ENCODE results near the gene AMOTL2.

The AMOTL2 gene

DNA sequence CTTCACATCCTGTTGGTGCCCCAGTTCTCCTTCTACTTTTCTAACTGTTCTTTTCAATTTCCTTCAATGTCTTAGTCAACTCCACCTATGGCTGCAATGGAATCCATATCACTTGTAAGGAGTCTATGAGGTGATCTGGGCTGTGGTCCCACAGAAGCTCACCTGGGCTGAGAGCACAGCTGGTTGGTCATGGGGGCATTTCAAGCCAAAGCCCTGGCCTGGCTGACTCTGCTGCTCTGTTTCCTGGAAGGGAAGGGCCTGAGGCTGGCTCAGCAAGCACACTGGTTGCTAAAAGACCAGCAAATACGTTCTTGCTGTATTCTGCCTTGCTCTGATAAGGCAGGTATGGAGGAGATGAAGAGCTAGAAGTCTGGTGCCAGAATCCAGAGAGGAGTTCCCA lies 29.0 kb downstream of the AMOTL2 start:
- intact Hi-C loops (cut with micrococcal nuclease) = no loop called here
- Mint-ChIP-seq H3K9me3 (peaks cover 8% of the 10 kb centered on the region), H3K27ac (no peak overlapping the region), H3K36me3 (ENCODE audit: low read depth) (no peaks in the 10 kb centered on the region), H3K4me1 (ENCODE audit: low read depth) (no peaks in the 10 kb centered on the region), H3K27me3 (no peaks in the 10 kb centered on the region), H3K4me3 (no peak overlapping the region)

DNA sequence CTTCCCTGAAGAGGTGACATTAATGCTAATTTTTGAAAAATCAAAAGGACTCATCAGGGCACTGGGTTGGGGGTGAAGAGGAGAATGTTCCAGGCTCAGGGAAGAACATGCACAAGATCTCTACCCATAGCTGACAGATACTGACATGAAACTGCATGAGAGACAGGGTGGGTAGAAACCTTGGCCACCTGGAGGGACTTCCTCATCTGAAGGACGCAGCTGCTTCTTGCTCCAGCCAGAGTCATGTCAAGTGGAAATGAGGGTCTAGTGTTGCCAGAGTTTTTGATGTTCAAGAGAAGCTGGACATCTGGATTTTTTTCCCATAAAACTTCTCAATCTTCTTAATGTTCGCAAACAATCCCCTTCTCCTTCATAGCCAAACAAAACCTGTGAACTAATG lies 29.7 kb downstream of the AMOTL2 start:
- Mint-ChIP-seq H3K9me3 (peaks cover 8% of the 10 kb centered on the region), H3K4me3 (no peak overlapping the region), H3K4me1 (ENCODE audit: low read depth) (no peaks in the 10 kb centered on the region), H3K27me3 (no peaks in the 10 kb centered on the region), H3K36me3 (ENCODE audit: low read depth) (no peaks in the 10 kb centered on the region), H3K27ac (no peak overlapping the region)
- intact Hi-C loops (cut with micrococcal nuclease) = no loop called here

GRCh38 chr3:134342259-134342658 lies 32.0 kb downstream of the AMOTL2 start:
- Mint-ChIP-seq H3K4me3 (no peak overlapping the region), H3K4me1 (ENCODE audit: low read depth) (no peaks in the 10 kb centered on the region), H3K9me3 (peaks cover 8% of the 10 kb centered on the region), H3K27ac (no peak overlapping the region), H3K27me3 (no peaks in the 10 kb centered on the region), H3K36me3 (ENCODE audit: low read depth) (no peaks in the 10 kb centered on the region)
- intact Hi-C loops (cut with micrococcal nuclease) = no loop called here

- intact Hi-C loops (cut with micrococcal nuclease) = no loop called here
- Mint-ChIP-seq H3K9me3 (peaks cover 2% of the 10 kb centered on the region), H3K27me3 (no peaks in the 10 kb centered on the region), H3K36me3 (ENCODE audit: low read depth) (no peaks in the 10 kb centered on the region), H3K27ac (no peak overlapping the region), H3K4me1 (ENCODE audit: low read depth) (no peaks in the 10 kb centered on the region), H3K4me3 (no peak overlapping the region)
These were observed 32.9 kb downstream of the AMOTL2 start for GRCh38 chr3:134341389-134341788.

DNA sequence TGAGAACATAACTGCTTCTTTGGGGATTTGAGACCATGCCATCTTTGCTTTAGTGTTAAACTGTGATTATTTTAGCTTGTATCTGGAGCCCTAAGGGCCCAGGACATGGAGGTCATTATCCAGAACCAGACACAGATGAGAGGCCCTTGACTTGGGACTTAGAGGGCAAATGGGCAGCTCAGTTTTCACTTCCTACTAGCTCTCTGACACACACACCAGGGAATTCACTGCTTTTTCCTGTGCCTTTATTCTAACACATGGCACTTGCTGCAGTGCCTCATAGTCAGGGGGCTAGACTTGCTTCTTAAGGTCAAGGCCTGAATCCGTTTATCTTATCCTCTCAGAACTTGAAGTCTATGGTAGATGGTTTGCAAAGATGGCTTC lies 33.3 kb downstream of the AMOTL2 start:
- Mint-ChIP-seq H3K36me3 (ENCODE audit: low read depth) (no peaks in the 10 kb centered on the region), H3K4me1 (ENCODE audit: low read depth) (no peaks in the 10 kb centered on the region), H3K9me3 (no peaks in the 10 kb centered on the region), H3K27me3 (no peaks in the 10 kb centered on the region), H3K27ac (no peak overlapping the region), H3K4me3 (no peak overlapping the region)
- intact Hi-C loops (cut with micrococcal nuclease) = no loop called here

- H3K9me3 Mint-ChIP-seq = no peaks in the 10 kb centered on the region
- intact Hi-C loops (cut with micrococcal nuclease) = no loop called here
These were observed 33.8 kb downstream of the AMOTL2 start for GRCh38 chr3:134340362-134340981.

GRCh38 chr3:134339913-134340312 lies 34.3 kb downstream of the AMOTL2 start:
- H3K27ac Mint-ChIP-seq = no peak overlapping the region
- H3K36me3 Mint-ChIP-seq (ENCODE audit: low read depth) = no peaks in the 10 kb centered on the region
- intact Hi-C loops (cut with micrococcal nuclease) = no loop called here
- H3K4me1 Mint-ChIP-seq (ENCODE audit: low read depth) = no peaks in the 10 kb centered on the region
- H3K9me3 Mint-ChIP-seq = no peaks in the 10 kb centered on the region
- no peak overlapping the region for H3K4me3 Mint-ChIP-seq
- H3K27me3 Mint-ChIP-seq = no peaks in the 10 kb centered on the region

More at GRCh38 chr3:134340362-134340981, 33.8 kb downstream of the AMOTL2 start:
- Mint-ChIP-seq H3K4me3 (no peak overlapping the region), H3K27me3 (no peaks in the 10 kb centered on the region), H3K36me3 (ENCODE audit: low read depth) (no peaks in the 10 kb centered on the region), H3K27ac (no peak overlapping the region), H3K4me1 (ENCODE audit: low read depth) (no peaks in the 10 kb centered on the region)

DNA sequence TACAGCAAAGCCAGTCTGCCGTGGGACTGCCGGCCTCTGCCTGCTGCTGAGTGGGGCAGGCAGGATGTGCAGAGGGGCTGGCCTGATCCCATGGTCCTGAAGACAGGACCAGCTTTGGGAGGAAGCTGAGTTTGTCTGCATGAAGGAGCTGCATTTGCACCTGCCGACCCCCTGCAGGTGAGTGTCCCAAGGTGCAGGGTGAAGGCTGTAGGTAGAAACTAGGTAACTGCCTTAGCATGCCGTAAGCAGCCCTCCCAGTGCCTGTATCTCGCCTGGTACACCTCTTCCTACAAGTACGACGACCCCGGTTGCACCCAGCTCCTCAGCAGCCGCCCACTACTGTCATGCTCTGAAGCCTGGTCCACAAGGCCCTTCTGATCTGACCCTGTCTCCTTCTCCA lies 34.9 kb downstream of the AMOTL2 start:
- Mint-ChIP-seq H3K4me1 (ENCODE audit: low read depth) (no peaks in the 10 kb centered on the region), H3K9me3 (no peaks in the 10 kb centered on the region), H3K27me3 (no peaks in the 10 kb centered on the region), H3K4me3 (no peak overlapping the region), H3K27ac (no peak overlapping the region), H3K36me3 (ENCODE audit: low read depth) (no peaks in the 10 kb centered on the region)
- intact Hi-C loops (cut with micrococcal nuclease) = no loop called here

GRCh38 chr3:134338516-134339261 lies 35.6 kb downstream of the AMOTL2 start:
- Mint-ChIP-seq H3K36me3 (ENCODE audit: low read depth) (no peaks in the 10 kb centered on the region), H3K27ac (no peak overlapping the region), H3K4me3 (no peak overlapping the region), H3K27me3 (no peaks in the 10 kb centered on the region), H3K4me1 (ENCODE audit: low read depth) (no peaks in the 10 kb centered on the region), H3K9me3 (no peaks in the 10 kb centered on the region)
- intact Hi-C loops (cut with micrococcal nuclease) = no loop called here

DNA sequence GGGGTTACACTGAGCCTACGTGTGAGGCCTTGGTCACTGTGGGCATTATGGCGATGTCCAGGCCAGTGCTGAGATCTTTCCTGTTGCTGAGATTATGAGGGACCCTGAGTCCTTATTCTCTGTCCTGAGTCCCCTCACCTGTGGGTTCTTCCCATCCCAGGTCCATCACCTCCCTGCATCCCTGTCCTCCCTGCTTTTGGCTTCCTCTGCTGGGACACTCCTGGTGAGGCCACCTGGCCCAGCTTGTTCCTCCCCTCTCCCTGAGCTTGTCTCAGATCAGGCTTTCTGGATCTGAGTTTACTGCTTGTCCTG lies 36.1 kb downstream of the AMOTL2 start:
- Mint-ChIP-seq H3K4me3 (no peak overlapping the region), H3K9me3 (no peaks in the 10 kb centered on the region), H3K36me3 (ENCODE audit: low read depth) (no peaks in the 10 kb centered on the region), H3K27me3 (no peaks in the 10 kb centered on the region), H3K4me1 (ENCODE audit: low read depth) (no peaks in the 10 kb centered on the region), H3K27ac (no peak overlapping the region)
- intact Hi-C loops (cut with micrococcal nuclease) = no loop called here

DNA sequence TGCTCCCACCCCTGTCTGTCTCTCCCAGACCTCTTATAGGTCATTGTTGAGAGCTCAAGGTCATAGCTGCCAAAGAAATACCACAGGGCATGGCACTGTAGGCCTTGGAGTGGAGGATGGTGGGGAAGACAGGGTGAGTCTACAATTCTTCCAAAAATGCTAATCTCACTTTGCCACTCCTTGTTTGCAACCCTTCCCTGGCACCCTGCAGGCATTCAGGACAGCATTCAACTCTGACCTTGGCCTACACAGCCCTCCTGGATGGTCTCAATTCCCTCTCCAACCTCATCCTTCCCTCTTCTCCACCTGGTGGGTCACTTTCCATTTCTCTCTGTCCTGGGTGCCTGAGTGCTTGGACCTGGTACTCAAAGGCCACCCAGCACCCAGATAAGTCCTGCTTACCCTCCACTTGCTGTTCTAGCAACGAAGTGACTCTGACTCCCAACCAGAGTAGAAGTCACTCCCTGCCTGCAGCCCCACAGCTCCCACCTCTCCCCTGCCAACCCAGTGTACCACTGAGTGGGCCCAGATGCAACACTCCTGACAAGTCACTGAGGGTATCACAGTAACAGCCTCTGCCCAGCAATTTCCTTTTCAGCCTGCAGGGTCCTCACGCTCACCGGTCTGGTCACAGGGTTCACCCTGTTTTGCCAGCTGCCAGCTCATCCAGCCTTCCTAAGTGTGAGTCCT lies 36.6 kb downstream of the AMOTL2 start:
- Mint-ChIP-seq H3K36me3 (ENCODE audit: low read depth) (no peaks in the 10 kb centered on the region), H3K4me3 (no peak overlapping the region), H3K9me3 (no peaks in the 10 kb centered on the region), H3K27ac (no peak overlapping the region), H3K4me1 (ENCODE audit: low read depth) (no peaks in the 10 kb centered on the region), H3K27me3 (no peaks in the 10 kb centered on the region)
- intact Hi-C loops (cut with micrococcal nuclease) = no loop called here

GRCh38 chr3:134337071-134337482 lies 37.2 kb downstream of the AMOTL2 start:
- Mint-ChIP-seq H3K27me3 (no peaks in the 10 kb centered on the region), H3K4me3 (no peak overlapping the region), H3K4me1 (ENCODE audit: low read depth) (no peaks in the 10 kb centered on the region), H3K9me3 (no peaks in the 10 kb centered on the region), H3K36me3 (ENCODE audit: low read depth) (no peaks in the 10 kb centered on the region), H3K27ac (no peak overlapping the region)
- intact Hi-C loops (cut with micrococcal nuclease) = no loop called here

GRCh38 chr3:134336587-134336986 lies 37.7 kb downstream of the AMOTL2 start:
- Mint-ChIP-seq H3K4me3 (no peak overlapping the region), H3K4me1 (ENCODE audit: low read depth) (no peaks in the 10 kb centered on the region), H3K9me3 (no peaks in the 10 kb centered on the region), H3K27ac (no peak overlapping the region), H3K36me3 (ENCODE audit: low read depth) (no peaks in the 10 kb centered on the region), H3K27me3 (no peaks in the 10 kb centered on the region)
- intact Hi-C loops (cut with micrococcal nuclease) = no loop called here

- H3K27ac Mint-ChIP-seq = no peak overlapping the region
- intact Hi-C loops (cut with micrococcal nuclease) = no loop called here
These were observed 39.4 kb downstream of the AMOTL2 start for GRCh38 chr3:134334901-134335280.

More at GRCh38 chr3:134334901-134335280, 39.4 kb downstream of the AMOTL2 start:
- H3K36me3 Mint-ChIP-seq (ENCODE audit: low read depth) = no peaks in the 10 kb centered on the region
- H3K27me3 Mint-ChIP-seq = no peaks in the 10 kb centered on the region
- no peaks in the 10 kb centered on the region for H3K4me1 Mint-ChIP-seq (ENCODE audit: low read depth)
- H3K4me3 Mint-ChIP-seq = no peak overlapping the region
- H3K9me3 Mint-ChIP-seq = no peaks in the 10 kb centered on the region
